Measurements from ENCODE around the gene CD63. TPM values are rescaled to one million over a fixed set of nuclear protein-coding genes. Genes with fewer than 3 reads are reported as not detected.

Gene CD63
- total and polyA plus RNA-seq, 9 of the 15 experiments (the other 6 are each of a cell fraction or from before 2014, with no cell fraction given), result 313 to 735 (median 433) TPM

DNA sequence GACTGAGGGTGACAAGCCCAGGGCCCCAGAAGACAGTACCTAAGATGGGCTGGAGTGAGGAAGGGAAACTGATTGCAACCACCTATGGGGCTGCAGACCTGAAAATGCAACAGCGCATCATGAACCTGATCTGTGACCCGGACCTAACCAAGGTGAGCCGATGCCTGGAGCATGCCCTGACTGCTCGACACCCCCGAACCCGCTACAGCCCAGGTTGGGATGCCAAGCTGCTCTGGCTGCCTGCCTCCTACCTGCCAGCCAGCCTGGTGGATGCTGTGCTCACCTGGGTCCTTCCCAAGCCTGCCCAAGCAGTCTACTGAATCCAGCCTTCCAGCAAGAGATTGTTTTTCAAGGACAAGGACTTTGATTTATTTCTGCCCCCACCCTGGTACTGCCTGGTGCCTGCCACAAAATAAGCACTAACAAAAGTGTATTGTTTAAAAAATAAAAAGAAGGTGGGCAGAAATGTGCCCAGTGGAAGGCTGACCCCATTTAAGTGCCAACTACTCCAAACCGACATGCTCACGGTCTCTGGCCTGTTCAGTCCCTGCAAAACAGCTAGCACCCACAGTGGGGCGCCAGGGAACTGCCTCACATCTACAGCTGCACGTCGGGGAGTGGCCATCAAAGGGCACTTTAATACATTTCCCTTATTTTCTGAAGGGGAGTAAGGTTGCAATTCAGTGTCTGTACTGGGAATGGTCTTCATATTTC is 4.4 kb downstream of the CD63 start (continued):
- TF ChIP-seq, protein P1, sequence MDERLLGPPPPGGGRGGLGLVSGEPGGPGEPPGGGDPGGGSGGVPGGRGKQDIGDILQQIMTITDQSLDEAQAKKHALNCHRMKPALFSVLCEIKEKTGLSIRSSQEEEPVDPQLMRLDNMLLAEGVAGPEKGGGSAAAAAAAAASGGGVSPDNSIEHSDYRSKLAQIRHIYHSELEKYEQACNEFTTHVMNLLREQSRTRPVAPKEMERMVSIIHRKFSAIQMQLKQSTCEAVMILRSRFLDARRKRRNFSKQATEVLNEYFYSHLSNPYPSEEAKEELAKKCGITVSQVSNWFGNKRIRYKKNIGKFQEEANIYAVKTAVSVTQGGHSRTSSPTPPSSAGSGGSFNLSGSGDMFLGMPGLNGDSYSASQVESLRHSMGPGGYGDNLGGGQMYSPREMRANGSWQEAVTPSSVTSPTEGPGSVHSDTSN (CRISPR knock-in tag; IDR thresholded peaks at IDR 0.05; ENCODE audit: low read depth), result no peak
- TF ChIP-seq, protein P1 (tag; conservative IDR thresholded peaks at IDR 0.05; ENCODE audit: low read depth), result no peak
- TF ChIP-seq SMAD1 (IDR thresholded peaks at IDR 0.05; ENCODE audit: low read depth, low read length, partially characterized antibody) (no peak), BRF1 (IDR thresholded peaks at IDR 0.05; ENCODE audit: borderline replicate concordance, extremely low read depth, insufficient read length) (no peak), MCM7 (IDR thresholded peaks at IDR 0.05) (no peak), GTF2F1 (IDR thresholded peaks at IDR 0.05; ENCODE audit: low read depth, low read length) (no peak), RBM25 (IDR thresholded peaks at IDR 0.05; ENCODE audit: low read depth, low read length, severe bottlenecking) (no peak), ZNF134 (CRISPR knock-in tag; conservative IDR thresholded peaks at IDR 0.05) (no peak), PHTF2 (CRISPR knock-in tag; IDR thresholded peaks at IDR 0.05) (no peak), POLR3G (IDR thresholded peaks at IDR 0.05; ENCODE audit: extremely low read depth, insufficient read length, insufficient replicate concordance) (no peak), BRD9 (IDR thresholded peaks at IDR 0.05; ENCODE audit: low read depth, partially characterized antibody) (no peak), FIP1L1 (IDR thresholded peaks at IDR 0.05; ENCODE audit: low read depth, low read length, poor library complexity, severe bottlenecking) (no peak), YY1 (IDR thresholded peaks at IDR 0.05; ENCODE audit: borderline replicate concordance in 1 of 3, control insufficient read depth in 1 of 3, extremely low read depth in 1 of 3, insufficient read depth in 3 of 3, insufficient read length in 1 of 3, insufficient replicate concordance in 2 of 3, low read depth in 1 of 3, low read length in 2 of 3) (peak in 1 of 3 experiments; percentile 27)
- TF ChIP-seq, protein P2, sequence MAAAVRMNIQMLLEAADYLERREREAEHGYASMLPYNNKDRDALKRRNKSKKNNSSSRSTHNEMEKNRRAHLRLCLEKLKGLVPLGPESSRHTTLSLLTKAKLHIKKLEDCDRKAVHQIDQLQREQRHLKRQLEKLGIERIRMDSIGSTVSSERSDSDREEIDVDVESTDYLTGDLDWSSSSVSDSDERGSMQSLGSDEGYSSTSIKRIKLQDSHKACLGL (CRISPR knock-in tag; IDR thresholded peaks at IDR 0.05; ENCODE audit: borderline replicate concordance, poor library complexity, severe bottlenecking), result no peak
- TF ChIP-seq, protein P3, sequence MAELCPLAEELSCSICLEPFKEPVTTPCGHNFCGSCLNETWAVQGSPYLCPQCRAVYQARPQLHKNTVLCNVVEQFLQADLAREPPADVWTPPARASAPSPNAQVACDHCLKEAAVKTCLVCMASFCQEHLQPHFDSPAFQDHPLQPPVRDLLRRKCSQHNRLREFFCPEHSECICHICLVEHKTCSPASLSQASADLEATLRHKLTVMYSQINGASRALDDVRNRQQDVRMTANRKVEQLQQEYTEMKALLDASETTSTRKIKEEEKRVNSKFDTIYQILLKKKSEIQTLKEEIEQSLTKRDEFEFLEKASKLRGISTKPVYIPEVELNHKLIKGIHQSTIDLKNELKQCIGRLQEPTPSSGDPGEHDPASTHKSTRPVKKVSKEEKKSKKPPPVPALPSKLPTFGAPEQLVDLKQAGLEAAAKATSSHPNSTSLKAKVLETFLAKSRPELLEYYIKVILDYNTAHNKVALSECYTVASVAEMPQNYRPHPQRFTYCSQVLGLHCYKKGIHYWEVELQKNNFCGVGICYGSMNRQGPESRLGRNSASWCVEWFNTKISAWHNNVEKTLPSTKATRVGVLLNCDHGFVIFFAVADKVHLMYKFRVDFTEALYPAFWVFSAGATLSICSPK (IDR thresholded peaks at IDR 0.05; ENCODE audit: borderline replicate concordance), result no peak
- TF ChIP-seq, protein P4, sequence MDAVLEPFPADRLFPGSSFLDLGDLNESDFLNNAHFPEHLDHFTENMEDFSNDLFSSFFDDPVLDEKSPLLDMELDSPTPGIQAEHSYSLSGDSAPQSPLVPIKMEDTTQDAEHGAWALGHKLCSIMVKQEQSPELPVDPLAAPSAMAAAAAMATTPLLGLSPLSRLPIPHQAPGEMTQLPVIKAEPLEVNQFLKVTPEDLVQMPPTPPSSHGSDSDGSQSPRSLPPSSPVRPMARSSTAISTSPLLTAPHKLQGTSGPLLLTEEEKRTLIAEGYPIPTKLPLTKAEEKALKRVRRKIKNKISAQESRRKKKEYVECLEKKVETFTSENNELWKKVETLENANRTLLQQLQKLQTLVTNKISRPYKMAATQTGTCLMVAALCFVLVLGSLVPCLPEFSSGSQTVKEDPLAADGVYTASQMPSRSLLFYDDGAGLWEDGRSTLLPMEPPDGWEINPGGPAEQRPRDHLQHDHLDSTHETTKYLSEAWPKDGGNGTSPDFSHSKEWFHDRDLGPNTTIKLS (IDR thresholded peaks at IDR 0.05; ENCODE audit: borderline replicate concordance, low read depth), result no peak
- TF ChIP-seq, protein P5, sequence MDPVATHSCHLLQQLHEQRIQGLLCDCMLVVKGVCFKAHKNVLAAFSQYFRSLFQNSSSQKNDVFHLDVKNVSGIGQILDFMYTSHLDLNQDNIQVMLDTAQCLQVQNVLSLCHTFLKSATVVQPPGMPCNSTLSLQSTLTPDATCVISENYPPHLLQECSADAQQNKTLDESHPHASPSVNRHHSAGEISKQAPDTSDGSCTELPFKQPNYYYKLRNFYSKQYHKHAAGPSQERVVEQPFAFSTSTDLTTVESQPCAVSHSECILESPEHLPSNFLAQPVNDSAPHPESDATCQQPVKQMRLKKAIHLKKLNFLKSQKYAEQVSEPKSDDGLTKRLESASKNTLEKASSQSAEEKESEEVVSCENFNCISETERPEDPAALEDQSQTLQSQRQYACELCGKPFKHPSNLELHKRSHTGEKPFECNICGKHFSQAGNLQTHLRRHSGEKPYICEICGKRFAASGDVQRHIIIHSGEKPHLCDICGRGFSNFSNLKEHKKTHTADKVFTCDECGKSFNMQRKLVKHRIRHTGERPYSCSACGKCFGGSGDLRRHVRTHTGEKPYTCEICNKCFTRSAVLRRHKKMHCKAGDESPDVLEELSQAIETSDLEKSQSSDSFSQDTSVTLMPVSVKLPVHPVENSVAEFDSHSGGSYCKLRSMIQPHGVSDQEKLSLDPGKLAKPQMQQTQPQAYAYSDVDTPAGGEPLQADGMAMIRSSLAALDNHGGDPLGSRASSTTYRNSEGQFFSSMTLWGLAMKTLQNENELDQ (CRISPR knock-in tag; IDR thresholded peaks at IDR 0.05; ENCODE audit: borderline replicate concordance), result no peak

Data from K562 (cell line).